Measurements from ENCODE around the gene AIG1. TPM values are rescaled to one million over a fixed set of nuclear protein-coding genes. Genes with fewer than 3 reads are reported as not detected.

Gene AIG1
- total RNA-seq, 2 donors from 2014 or later: 11.9 to 13.5 TPM

GRCh38 chr6:143155681-143156080, 95.0 kb downstream of the AIG1 start:
- H3K4me1 ChIP-seq: no peaks in the 10 kb centered on the region
- no peaks in the 10 kb centered on the region for H3K36me3 ChIP-seq (replicated peaks in 1 of 2; ENCODE audit: insufficient read depth in 1 of 2, low read depth in 2 of 2)
- ATAC-seq (no peak), DNase-seq (no peak)
- H3K4me3 ChIP-seq: no peak overlapping the region
- no peak overlapping the region for H3K27ac ChIP-seq
- intact Hi-C loops (cut with DNase I): no loop called here
- TF ChIP-seq POLR2A (IDR thresholded peaks at IDR 0.05): no peak
- H3K9me3 ChIP-seq: no peaks in the 10 kb centered on the region
- H3K27me3 ChIP-seq: no peaks in the 10 kb centered on the region
- 93 to 96% methylated on average over 1 of the region's 1 CpG for WGBS, 2 donors

GRCh38 chr6:143157131-143157530, 96.4 kb downstream of the AIG1 start:
- H3K27ac ChIP-seq: no peak overlapping the region
- DNase-seq: no peak
- 69 to 97% methylated on average over 2 of the region's 2 CpGs for WGBS, 2 donors
- no peaks in the 10 kb centered on the region for H3K27me3 ChIP-seq
- no peaks in the 10 kb centered on the region for H3K9me3 ChIP-seq
- TF ChIP-seq POLR2A (IDR thresholded peaks at IDR 0.05): no peak
- no peak overlapping the region for H3K4me3 ChIP-seq
- intact Hi-C loops (cut with DNase I): no loop called here
- H3K36me3 ChIP-seq (replicated peaks in 1 of 2; ENCODE audit: insufficient read depth in 1 of 2, low read depth in 2 of 2): no peaks in the 10 kb centered on the region
- ATAC-seq: no peak
- H3K4me1 ChIP-seq: no peaks in the 10 kb centered on the region

- Histone ChIP-seq H3K27me3 (no peaks in the 10 kb centered on the region), H3K4me3 (no peak overlapping the region), H3K9me3 (no peaks in the 10 kb centered on the region), H3K27ac (no peak overlapping the region), H3K36me3 (replicated peaks in 1 of 2; ENCODE audit: insufficient read depth in 1 of 2, low read depth in 2 of 2) (no peaks in the 10 kb centered on the region), H3K4me1 (no peaks in the 10 kb centered on the region)
- 54% methylated on average over 3 of the region's 3 CpGs for WGBS, 2 donors
- no peak for DNase-seq
- intact Hi-C loops (cut with DNase I): no loop called here
- TF ChIP-seq POLR2A (IDR thresholded peaks at IDR 0.05): no peak
- no peak for TF ChIP-seq CTCF (IDR thresholded peaks at IDR 0.05)
- ATAC-seq: no peak
Observed at GRCh38 chr6:143158113-143158581, 97.5 kb downstream of the AIG1 start.

GRCh38 chr6:143159001-143159400, 98.3 kb downstream of the AIG1 start:
- no peak for ATAC-seq
- no peak for DNase-seq
- WGBS, 2 donors: 67 to 76% methylated on average over 1 of the region's 1 CpG
- no peak for TF ChIP-seq POLR2A (IDR thresholded peaks at IDR 0.05)
- no peak for TF ChIP-seq CTCF (IDR thresholded peaks at IDR 0.05)
- H3K4me3 ChIP-seq: no peak overlapping the region
- intact Hi-C loops (cut with DNase I): no loop called here
- H3K9me3 ChIP-seq: no peaks in the 10 kb centered on the region
- H3K4me1 ChIP-seq: no peaks in the 10 kb centered on the region
- H3K27me3 ChIP-seq: no peaks in the 10 kb centered on the region
- no peaks in the 10 kb centered on the region for H3K36me3 ChIP-seq (replicated peaks in 1 of 2; ENCODE audit: insufficient read depth in 1 of 2, low read depth in 2 of 2)
- H3K27ac ChIP-seq: no peak overlapping the region

- 62% methylated on average over 1 of the region's 1 CpG for WGBS, 2 donors
- no peaks in the 10 kb centered on the region for H3K36me3 ChIP-seq (replicated peaks in 1 of 2; ENCODE audit: insufficient read depth in 1 of 2, low read depth in 2 of 2)
- H3K4me3 ChIP-seq: no peak overlapping the region
- no peaks in the 10 kb centered on the region for H3K9me3 ChIP-seq
- DNase-seq (no peak), ATAC-seq (no peak)
- no peak for TF ChIP-seq CTCF (IDR thresholded peaks at IDR 0.05)
- no peaks in the 10 kb centered on the region for H3K27me3 ChIP-seq
- no peaks in the 10 kb centered on the region for H3K4me1 ChIP-seq
- no peak overlapping the region for H3K27ac ChIP-seq
- intact Hi-C loops (cut with DNase I): no loop called here
Observed at GRCh38 chr6:143160015-143160414, 99.3 kb downstream of the AIG1 start.

- intact Hi-C loops (cut with DNase I): no loop called here
- Histone ChIP-seq H3K4me3 (no peak overlapping the region), H3K27me3 (no peaks in the 10 kb centered on the region), H3K9me3 (no peaks in the 10 kb centered on the region), H3K27ac (no peak overlapping the region), H3K4me1 (no peaks in the 10 kb centered on the region), H3K36me3 (replicated peaks in 1 of 2; ENCODE audit: insufficient read depth in 1 of 2, low read depth in 2 of 2) (no peaks in the 10 kb centered on the region)
- ATAC-seq: no peak
- no peak for TF ChIP-seq CTCF (IDR thresholded peaks at IDR 0.05)
- no peak for TF ChIP-seq POLR2A (IDR thresholded peaks at IDR 0.05)
- WGBS, 2 donors: 81 to 100% methylated on average over 1 of the region's 1 CpG
- DNase-seq: no peak
Observed at GRCh38 chr6:143160439-143161220, 99.9 kb downstream of the AIG1 start.

All from body of pancreas (tissue), 4 donors.